CD4-positive, alpha-beta T cell (primary cell): ENCODE results near the gene IL13RA2. TPM values are rescaled to one million over a fixed set of nuclear protein-coding genes. Genes with fewer than 3 reads are reported as not detected.

ENCODE experiments used
- ATAC-seq: fragments of 200-7000 bp; cut with Tn5 transposase; one replicate; pipeline ENCODE4 v1.10.0; 2022; ENCODE audit warnings: mild to moderate bottlenecking; ENCODE audit not compliant: poor library complexity
- CTCF ChIA-PET: fragments of 350-600 bp; sonication (Branson Sonifier 250); formaldehyde crosslinking; loops from one replicate; lab custom pipeline; 2021; ENCODE audit warnings: antibody characterized with exemption, inconsistent platforms; lab: Charles Lee
- POLR2A ChIA-PET: fragments of 350-600 bp; sonication (Branson Sonifier 250); formaldehyde crosslinking; loops from one replicate; lab custom pipeline; 2021; ENCODE audit warnings: antibody characterized with exemption, inconsistent platforms; lab: Charles Lee
- DNase-seq, 14 experiments: peaks; one replicate each; pipeline ENCODE4 v3.0.0-alpha.2; 2013 to 2020; ENCODE audit warnings: mixed read lengths in 2 of 14
- H3K27ac ChIP-seq, 2 donors: one replicate each; pipeline versions ENCODE4 v1.5.1 to v1.7.0; 2013; ENCODE audit warnings: low read length in 2 of 2, low read depth in 1 of 2, mild to moderate bottlenecking in 1 of 2
- H3K27me3 ChIP-seq, 2 experiments: 1 replicate in 1 of 2; 2 replicates in 1 of 2; pipeline versions ENCODE4 v1.6.1 to v1.7.0; 2013; ENCODE audit warnings: low read length in 2 of 2, control low read depth in 1 of 2, mild to moderate bottlenecking in 1 of 2, moderate library complexity in 1 of 2; ENCODE audit not compliant: insufficient read depth in 2 of 2, control insufficient read depth in 1 of 2
- H3K36me3 ChIP-seq: one replicate; pipeline ENCODE4 v1.6.1; 2013; ENCODE audit warnings: low read length, control low read depth; ENCODE audit not compliant: insufficient read depth
- H3K4me1 ChIP-seq: one replicate; pipeline ENCODE4 v1.6.1; 2013; ENCODE audit warnings: low read length, control low read depth; ENCODE audit not compliant: insufficient read depth
- H3K4me3 ChIP-seq: one replicate; pipeline ENCODE4 v1.5.1; 2013; ENCODE audit warnings: mild to moderate bottlenecking, low read length, moderate library complexity
- H3K9me3 ChIP-seq, 2 experiments: 1 replicate in 1 of 2; 2 replicates in 1 of 2; pipeline versions ENCODE4 v1.6.1 to v1.7.0; 2013; ENCODE audit warnings: low read length in 2 of 2, mild to moderate bottlenecking in 2 of 2, control low read depth in 1 of 2, moderate library complexity in 1 of 2; ENCODE audit not compliant: control insufficient read depth in 1 of 2, insufficient read depth in 1 of 2
- H3K27ac Mint-ChIP-seq: one replicate; pipeline ENCODE4 v1.8.0; 2020; ENCODE audit warnings: mixed read lengths
- H3K27me3 Mint-ChIP-seq: one replicate; pipeline ENCODE4 v1.8.0; 2021; ENCODE audit warnings: mixed read lengths
- H3K36me3 Mint-ChIP-seq: one replicate; pipeline ENCODE4 v1.8.0; 2021; ENCODE audit warnings: low read depth, mixed read lengths
- H3K4me1 Mint-ChIP-seq: one replicate; pipeline ENCODE4 v1.8.0; 2021; ENCODE audit warnings: low read depth, mixed read lengths
- H3K4me3 Mint-ChIP-seq: one replicate; pipeline ENCODE4 v1.8.0; 2020; ENCODE audit warnings: mild to moderate bottlenecking, mixed read lengths
- H3K9me3 Mint-ChIP-seq: one replicate; pipeline ENCODE4 v1.8.0; 2020; ENCODE audit warnings: mixed read lengths
- CTCF ChIP-seq: fragments of 200-600 bp; IDR thresholded peaks from one replicate; pipeline ENCODE4 v1.8.0; 2022; ENCODE audit warnings: antibody characterized with exemption, mild to moderate bottlenecking
- intact Hi-C, 2 experiments: fragments of 100-400 bp; cut with DNase I in 1 of 2; cut with micrococcal nuclease in 1 of 2; formaldehyde crosslinking; loops; one replicate each; pipeline versions ENCODE4 v1.15.1 to v1.9.0; 2023 to 2025; cut with DNase I, micrococcal nuclease
- total RNA-seq, 174 experiments: library from RNA in 2 of 174; stranded (reverse) in 2 of 174; gene quantifications; one replicate each; pipeline ENCODE4 v1.2.3 and lab custom pipeline; 2021 to 2026

Gene IL13RA2
- total RNA-seq, 2 experiments from 2014 or later: not detected

- no peaks in the 10 kb centered on the region for H3K4me1 ChIP-seq
- no peak for ATAC-seq
- no peak overlapping the region for H3K4me3 ChIP-seq
- ChIA-PET POLR2A (no interaction called here), CTCF (no interaction called here)
- no peak for TF ChIP-seq CTCF
- Mint-ChIP-seq H3K27ac (no peak overlapping the region), H3K36me3 (no peaks in the 10 kb centered on the region), H3K4me1 (no peaks in the 10 kb centered on the region), H3K4me3 (no peak overlapping the region), H3K27me3 (no peaks in the 10 kb centered on the region), H3K9me3 (no peaks in the 10 kb centered on the region)
- intact Hi-C loops: no loop called here
- no peak overlapping the region for H3K27ac ChIP-seq
- no peak for DNase-seq
- H3K36me3 ChIP-seq: no peaks in the 10 kb centered on the region
- no peaks in the 10 kb centered on the region for H3K27me3 ChIP-seq
- peaks cover 0 to 5% of the 10 kb centered on the region in 2 experiments for H3K9me3 ChIP-seq
Measured at GRCh38 chrX:114959729-114960128, 57.7 kb downstream of the IL13RA2 start.

Other genes with a start within 250 kb of the IL13RA2 start
- not detected for gene RBMXL3, start 171.8 kb upstream of the IL13RA2 start, total RNA-seq
- gene LRCH2, start 216.5 kb upstream of the IL13RA2 start, total RNA-seq: not detected